Suppressor macrophage (primary cell): ENCODE data around the gene YWHAG.
"Not testable (repeated sequence)": the region's sequence is repeated elsewhere in the genome, so short reads cannot be mapped to it uniquely, and the experiment has no call there.

Experiments used
- DNase-seq, 4 experiments: peaks; one replicate each; pipeline ENCODE4 v3.0.0-alpha.2; 2020 to 2022

The YWHAG gene

GRCh38 chr7:76346778-76347177 lies 12.0 kb downstream of the YWHAG start:
- DNase-seq: peak; percentile 56 to 71 (median 60)

GRCh38 chr7:76346097-76346496 lies 12.7 kb downstream of the YWHAG start:
- no peak for DNase-seq

- DNase-seq: no peak
Measured at GRCh38 chr7:76343931-76344321, 14.9 kb downstream of the YWHAG start.

- DNase-seq: no peak
Measured at GRCh38 chr7:76343294-76343930, 15.4 kb downstream of the YWHAG start.

GRCh38 chr7:76342222-76342621 lies 16.6 kb downstream of the YWHAG start:
- DNase-seq: no peak

GRCh38 chr7:76340617-76341131 lies 18.1 kb downstream of the YWHAG start:
- DNase-seq: no peak

- peak; percentile 22 to 42 (median 30) for DNase-seq
Measured at GRCh38 chr7:76338298-76339084, 20.3 kb downstream of the YWHAG start.

GRCh38 chr7:76337147-76337546 lies 21.6 kb downstream of the YWHAG start:
- DNase-seq: no peak

GRCh38 chr7:76336094-76336493 lies 22.7 kb downstream of the YWHAG start:
- no peak for DNase-seq

GRCh38 chr7:76335417-76335816 lies 23.4 kb downstream of the YWHAG start:
- DNase-seq: not testable (repeated sequence)

- no peak for DNase-seq
Measured at GRCh38 chr7:76334320-76334967, 24.3 kb downstream of the YWHAG start.

GRCh38 chr7:76333511-76334101 lies 25.2 kb downstream of the YWHAG start:
- DNase-seq: peak; percentile 44 to 73 (median 67)

- peak; percentile 33 to 71 (median 50) for DNase-seq
Measured at GRCh38 chr7:76332078-76332477, 26.7 kb downstream of the YWHAG start.

- no peak for DNase-seq
Measured at GRCh38 chr7:76330673-76331072, 28.1 kb downstream of the YWHAG start.

GRCh38 chr7:76330261-76330660 lies 28.5 kb downstream of the YWHAG start:
- no peak for DNase-seq

- DNase-seq: no peak
Measured at GRCh38 chr7:76329479-76329878, 29.3 kb downstream of the YWHAG start.

- DNase-seq: no peak
Measured at GRCh38 chr7:76328389-76328788, 30.4 kb downstream of the YWHAG start.

- no peak for DNase-seq
Measured at GRCh38 chr7:76327610-76328009, 31.2 kb downstream of the YWHAG start.

- no peak for DNase-seq
Measured at GRCh38 chr7:76326646-76327233, 32.1 kb downstream of the YWHAG start.

GRCh38 chr7:76325811-76326210 lies 33.0 kb downstream of the YWHAG start:
- no peak for DNase-seq

GRCh38 chr7:76325092-76325491 lies 33.7 kb downstream of the YWHAG start:
- DNase-seq: no peak

- DNase-seq: peak; percentile 81 to 89 (median 87)
Measured at GRCh38 chr7:76318488-76319353, 40.1 kb downstream of the YWHAG start.
